ENCODE data around the gene TBX10.
"Not testable (repeated sequence)": the region's sequence is repeated elsewhere in the genome, so short reads cannot be mapped to it uniquely, and the experiment has no call there.

Gene TBX10

GRCh38 chr11:67639438-67639859 is at the start of gene TBX10:
TSS of gene TBX10 (minus strand) at chr11:67639763. CDS start at chr11:67639472, 291 bp downstream.
- DNase-seq, result no peak

- DNase-seq, result no peak
Observed at GRCh38 chr11:67689178-67689577, 49.6 kb upstream of the TBX10 start.

- no peak for DNase-seq
Observed at GRCh38 chr11:67687986-67688385, 48.4 kb upstream of the TBX10 start.

GRCh38 chr11:67685641-67686332 is 46.2 kb upstream of the TBX10 start:
- DNase-seq, result not testable (repeated sequence)

- not testable (repeated sequence) for DNase-seq
Observed at GRCh38 chr11:67682126-67683034, 42.8 kb upstream of the TBX10 start.

GRCh38 chr11:67680696-67681470 is 41.3 kb upstream of the TBX10 start:
- no peak for DNase-seq

GRCh38 chr11:67675058-67675747 is 35.6 kb upstream of the TBX10 start:
- no peak for DNase-seq

- DNase-seq, result no peak
Observed at GRCh38 chr11:67674442-67674871, 34.9 kb upstream of the TBX10 start, which contains the start of gene ALDH3B2. TSS of gene ALDH3B2 (minus strand) at chr11:67674623. CDS start at chr11:67666935, 7,688 bp downstream.

GRCh38 chr11:67673902-67674301 is 34.3 kb upstream of the TBX10 start:
- no peak for DNase-seq

GRCh38 chr11:67673358-67673757 is 33.8 kb upstream of the TBX10 start:
- DNase-seq, result no peak

GRCh38 chr11:67671211-67671520 is 31.6 kb upstream of the TBX10 start:
- DNase-seq, result no peak

- DNase-seq, result no peak
Observed at GRCh38 chr11:67670316-67671210, 31.0 kb upstream of the TBX10 start.

GRCh38 chr11:67668192-67668551 is 28.6 kb upstream of the TBX10 start:
- no peak for DNase-seq

- no peak for DNase-seq
Observed at GRCh38 chr11:67667490-67668191, 28.1 kb upstream of the TBX10 start.

- DNase-seq, result no peak
Observed at GRCh38 chr11:67666676-67667489, 27.3 kb upstream of the TBX10 start.

- no peak for DNase-seq
Observed at GRCh38 chr11:67666303-67666645, 26.7 kb upstream of the TBX10 start.

- DNase-seq, result no peak
Observed at GRCh38 chr11:67665541-67666302, 26.2 kb upstream of the TBX10 start.

GRCh38 chr11:67664696-67665540 is 25.4 kb upstream of the TBX10 start:
- DNase-seq, result no peak
